ENCODE data around the gene IGLL5. TPM values are rescaled to one million over a fixed set of nuclear protein-coding genes. Genes with fewer than 3 reads are reported as not detected.

IGLL5 gene
- total and polyA plus RNA-seq, 9 of the 15 experiments (the other 6 are each of a cell fraction or from before 2014, with no cell fraction given): not detected

DNA sequence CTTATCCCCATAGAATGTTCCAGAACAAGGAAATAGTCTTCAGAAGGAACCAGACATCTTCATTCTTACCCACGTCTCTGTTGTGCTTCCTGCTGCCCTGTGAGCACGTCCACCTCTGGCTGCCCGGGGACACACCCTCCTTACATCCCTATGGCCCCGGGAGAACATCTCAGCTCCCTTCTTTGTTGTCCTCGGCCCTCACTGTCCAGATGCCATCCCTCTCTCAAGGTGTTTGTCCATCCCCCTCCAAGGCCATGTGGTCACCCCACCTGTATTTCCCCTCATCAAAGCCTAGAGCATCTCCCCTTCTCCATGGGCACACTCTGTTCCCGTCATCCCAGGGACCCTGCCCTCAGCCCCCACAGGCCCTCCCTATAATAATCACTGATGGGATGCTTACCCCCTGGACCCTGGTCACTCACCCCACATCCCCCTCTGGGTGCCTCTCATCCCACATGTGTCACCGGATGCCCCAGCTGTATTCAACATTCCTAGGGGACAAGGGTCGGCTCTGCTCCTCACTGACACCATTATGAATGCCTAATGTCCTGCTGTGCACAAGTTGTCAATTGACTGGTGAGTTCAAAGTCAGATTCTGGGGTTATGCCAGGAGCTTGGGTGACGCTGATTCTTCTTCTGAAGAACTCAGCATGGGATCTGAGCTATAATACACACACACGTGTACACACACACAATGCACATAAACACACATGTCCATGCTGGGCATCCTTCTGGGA lies 28.8 kb downstream of the IGLL5 start:
- ChIA-PET CTCF (ENCODE audit: low intra/inter-chr PET ratio) (interaction anchor here (1.0 kb wide), 1 partner anchor 43 kb away, joined by 3 read pairs; no protein-coding TSS in a partner anchor), POLR2A (interaction anchor here (0.8 to 6.0 kb wide), 10 partner anchors 8 to 128 kb away, joined by 3 to 30 read pairs (median 4); no protein-coding TSS in a partner anchor)
- Histone ChIP-seq H3K79me2 (ENCODE audit: control insufficient read depth, insufficient read depth, low read length) (no peaks in the 10 kb centered on the region), H3K4me1 (replicated peaks in 1 of 2; ENCODE audit: control insufficient read depth in 2 of 2, insufficient read depth in 2 of 2, low read length in 2 of 2) (no peaks in the 10 kb centered on the region), H3K9ac (ENCODE audit: insufficient read depth in 1 of 2, low read depth in 2 of 2, low read length in 2 of 2) (no peak overlapping the region), H3K4me2 (ENCODE audit: insufficient read depth, low read length) (no peak overlapping the region), H3K36me3 (ENCODE audit: control insufficient read depth, insufficient read depth, low read length) (no peaks in the 10 kb centered on the region), H2AFZ (ENCODE audit: low read depth, low read length) (no peak overlapping the region), H3K27me3 (ENCODE audit: control insufficient read depth in 2 of 2, insufficient read depth in 2 of 2, low read length in 2 of 2) (peaks cover 35 to 96% of the 10 kb centered on the region in 2 experiments), H4K20me1 (replicated peaks; ENCODE audit: control insufficient read depth, insufficient read depth, low read length) (peaks cover 89% of the 10 kb centered on the region), H3K9me1 (ENCODE audit: control insufficient read depth, insufficient read depth, low read length) (peaks cover 5% of the 10 kb centered on the region), H3K27ac (ENCODE audit: extremely low read depth, low read depth, low read length) (no peak overlapping the region), H3K9me3 (replicated peaks; ENCODE audit: control insufficient read depth, insufficient read depth, low read depth, low read length) (no peaks in the 10 kb centered on the region), H3K4me3 (no peak overlapping the region)
- DNase-seq (ENCODE audit: extremely low read depth in 1 of 4, low spot score in 3 of 4) (peak in 2 of 4 experiments; percentile 54 to 60), FAIRE-seq (no peak), ATAC-seq (no peak)
- in situ Hi-C loops (cut with MboI) (no loop called here), intact Hi-C loops (cut with micrococcal nuclease) (no loop called here)
- BruUV-seq (replicated peaks): no TSS peak
- under 1% methylated on average over 10 of the region's 10 CpGs for WGBS (ENCODE audit: insufficient coverage, low coverage, missing lambda C conversion rate)
- TF ChIP-seq TAF9B (IDR thresholded peaks at IDR 0.05; ENCODE audit: partially characterized antibody) (no peak), PRPF4 (IDR thresholded peaks at IDR 0.05; ENCODE audit: insufficient read depth, low read depth, low read length, poor library complexity, severe bottlenecking) (no peak), SMAD4 (CRISPR knock-in tag; conservative IDR thresholded peaks at IDR 0.05) (no peak), SRSF9 (IDR thresholded peaks at IDR 0.05; ENCODE audit: borderline replicate concordance, low read depth, low read length) (no peak), NR2F6 (CRISPR knock-in tag; IDR thresholded peaks at IDR 0.05) (no peak), ZFX (CRISPR knock-in tag; IDR thresholded peaks at IDR 0.05) (no peak), KDM4B (IDR thresholded peaks at IDR 0.05; ENCODE audit: borderline replicate concordance in 2 of 2, low read depth in 1 of 2) (no peak), ZNF253 (CRISPR knock-in tag; conservative IDR thresholded peaks at IDR 0.05) (no peak), POLR3G (IDR thresholded peaks at IDR 0.05; ENCODE audit: extremely low read depth, insufficient read length, insufficient replicate concordance) (no peak), ZBTB49 (CRISPR knock-in tag; IDR thresholded peaks at IDR 0.05; ENCODE audit: borderline replicate concordance) (no peak), MEF2A (IDR thresholded peaks at IDR 0.05; ENCODE audit: control insufficient read depth, low read depth, low read length) (0 out of 2 replicates have a peak, but pooled peaks have one; percentile 3), BRD4 (IDR thresholded peaks at IDR 0.05) (no peak), MCM3 (IDR thresholded peaks at IDR 0.05) (peak; percentile 1; the same call in 1 of the 2 replicates), ARID2 (IDR thresholded peaks at IDR 0.05) (no peak), MXD1 (CRISPR knock-in tag; IDR thresholded peaks at IDR 0.05; ENCODE audit: borderline replicate concordance, poor library complexity, severe bottlenecking) (no peak), GTF2F1 (IDR thresholded peaks at IDR 0.05; ENCODE audit: low read depth, low read length) (0 out of 2 replicates have a peak, but pooled peaks have one; percentile 61)
- TF ChIP-seq, protein P1, sequence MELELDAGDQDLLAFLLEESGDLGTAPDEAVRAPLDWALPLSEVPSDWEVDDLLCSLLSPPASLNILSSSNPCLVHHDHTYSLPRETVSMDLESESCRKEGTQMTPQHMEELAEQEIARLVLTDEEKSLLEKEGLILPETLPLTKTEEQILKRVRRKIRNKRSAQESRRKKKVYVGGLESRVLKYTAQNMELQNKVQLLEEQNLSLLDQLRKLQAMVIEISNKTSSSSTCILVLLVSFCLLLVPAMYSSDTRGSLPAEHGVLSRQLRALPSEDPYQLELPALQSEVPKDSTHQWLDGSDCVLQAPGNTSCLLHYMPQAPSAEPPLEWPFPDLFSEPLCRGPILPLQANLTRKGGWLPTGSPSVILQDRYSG (tag; conservative IDR thresholded peaks at IDR 0.05; ENCODE audit: low read depth): no peak

Data from K562 (cell line).